GM04504 (cell line): ENCODE results near the gene DESI2.
"Not testable (repeated sequence)": the region's sequence is repeated elsewhere in the genome, so short reads cannot be mapped to it uniquely, and the experiment has no call there.

Experiments
- DNase-seq: peaks from one replicate; pipeline ENCODE4 v3.0.0-alpha.2; 2012; ENCODE audit warnings: low read depth

The DESI2 gene

GRCh38 chr1:244705261-244706234 lies 52.6 kb downstream of the DESI2 start:
- no peak for DNase-seq

GRCh38 chr1:244709076-244709475 lies 56.1 kb downstream of the DESI2 start:
- DNase-seq: no peak

- no peak for DNase-seq
These were observed 56.8 kb downstream of the DESI2 start for GRCh38 chr1:244709476-244710368.

GRCh38 chr1:244710474-244711062 lies 57.6 kb downstream of the DESI2 start:
- DNase-seq: no peak

GRCh38 chr1:244712669-244713068 lies 59.7 kb downstream of the DESI2 start:
- no peak for DNase-seq

GRCh38 chr1:244713332-244713731 lies 60.4 kb downstream of the DESI2 start:
- DNase-seq: no peak

GRCh38 chr1:244727871-244728474 lies 75.0 kb downstream of the DESI2 start:
- no peak for DNase-seq

GRCh38 chr1:244730153-244730933 lies 77.4 kb downstream of the DESI2 start:
- peak; percentile 10 for DNase-seq

GRCh38 chr1:244730934-244731434 lies 78.1 kb downstream of the DESI2 start:
- DNase-seq: no peak

GRCh38 chr1:244731651-244732050 lies 78.7 kb downstream of the DESI2 start:
- DNase-seq: no peak

- no peak for DNase-seq
These were observed 80.0 kb downstream of the DESI2 start for GRCh38 chr1:244732851-244733450.

GRCh38 chr1:244735404-244735803 lies 82.5 kb downstream of the DESI2 start:
- DNase-seq: no peak

- no peak for DNase-seq
These were observed 83.1 kb downstream of the DESI2 start for GRCh38 chr1:244735876-244736561.

GRCh38 chr1:244739140-244739539 lies 86.2 kb downstream of the DESI2 start:
- not testable (repeated sequence) for DNase-seq

GRCh38 chr1:244740027-244740617 lies 87.2 kb downstream of the DESI2 start:
- not testable (repeated sequence) for DNase-seq

- no peak for DNase-seq
These were observed 88.8 kb downstream of the DESI2 start for GRCh38 chr1:244741692-244742091.

GRCh38 chr1:244749230-244750016 lies 96.5 kb downstream of the DESI2 start:
- DNase-seq: no peak

- DNase-seq: no peak
These were observed 98.5 kb downstream of the DESI2 start for GRCh38 chr1:244751271-244751895.
